ENCODE results near the gene DLG2. TPM values are rescaled to one million over a fixed set of nuclear protein-coding genes. Genes with fewer than 3 reads are reported as not detected.

The DLG2 gene
- total RNA-seq, 1 experiment from 2014 or later, result 0.72 TPM

- no peak for DNase-seq (ENCODE audit: low spot score)
Observed at GRCh38 chr11:83542861-83543260, 2084.3 kb downstream of the DLG2 start.

GRCh38 chr11:83540728-83541127 lies 2086.4 kb downstream of the DLG2 start:
- no peak for DNase-seq (ENCODE audit: low spot score)

- no peak for DNase-seq (ENCODE audit: low spot score)
Observed at GRCh38 chr11:83540112-83540675, 2086.9 kb downstream of the DLG2 start.

GRCh38 chr11:83538286-83538685 lies 2088.9 kb downstream of the DLG2 start:
- DNase-seq (ENCODE audit: low spot score), result no peak

GRCh38 chr11:83537131-83537610 lies 2090.0 kb downstream of the DLG2 start:
- no peak for DNase-seq (ENCODE audit: low spot score)

- DNase-seq (ENCODE audit: low spot score), result no peak
Observed at GRCh38 chr11:83533166-83533565, 2094.0 kb downstream of the DLG2 start.

GRCh38 chr11:83528877-83529276 lies 2098.3 kb downstream of the DLG2 start:
- DNase-seq (ENCODE audit: low spot score), result no peak

- DNase-seq (ENCODE audit: low spot score), result no peak
Observed at GRCh38 chr11:83528225-83528624, 2098.9 kb downstream of the DLG2 start.

- peak; percentile 12 for DNase-seq (ENCODE audit: low spot score)
Observed at GRCh38 chr11:83523676-83524075, 2103.5 kb downstream of the DLG2 start.

- DNase-seq (ENCODE audit: low spot score), result no peak
Observed at GRCh38 chr11:83522911-83523310, 2104.2 kb downstream of the DLG2 start.

- peak; percentile 46 for DNase-seq (ENCODE audit: low spot score)
Observed at GRCh38 chr11:83521647-83522596, 2105.2 kb downstream of the DLG2 start.

- DNase-seq (ENCODE audit: low spot score), result no peak
Observed at GRCh38 chr11:83520849-83521248, 2106.3 kb downstream of the DLG2 start.

- no peak for DNase-seq (ENCODE audit: low spot score)
Observed at GRCh38 chr11:83511646-83512045, 2115.5 kb downstream of the DLG2 start.

- peak; percentile 11 for DNase-seq (ENCODE audit: low spot score)
Observed at GRCh38 chr11:83510530-83511460, 2116.3 kb downstream of the DLG2 start.

- no peak for DNase-seq (ENCODE audit: low spot score)
Observed at GRCh38 chr11:83508804-83509203, 2118.3 kb downstream of the DLG2 start.

- no peak for DNase-seq (ENCODE audit: low spot score)
Observed at GRCh38 chr11:83502041-83502440, 2125.1 kb downstream of the DLG2 start.

- no peak for DNase-seq (ENCODE audit: low spot score)
Observed at GRCh38 chr11:83493917-83494316, 2133.2 kb downstream of the DLG2 start.

GRCh38 chr11:83493034-83493433 lies 2134.1 kb downstream of the DLG2 start:
- no peak for DNase-seq (ENCODE audit: low spot score)

- no peak for DNase-seq (ENCODE audit: low spot score)
Observed at GRCh38 chr11:83483808-83484207, 2143.3 kb downstream of the DLG2 start.

GRCh38 chr11:83480811-83481210 lies 2146.3 kb downstream of the DLG2 start:
- DNase-seq (ENCODE audit: low spot score), result no peak

GRCh38 chr11:83480251-83480650 lies 2146.9 kb downstream of the DLG2 start:
- DNase-seq (ENCODE audit: low spot score), result no peak

GRCh38 chr11:83477772-83478171 lies 2149.4 kb downstream of the DLG2 start:
- no peak for DNase-seq (ENCODE audit: low spot score)

Measured in A172 (cell line).